ENCODE measurements around the gene WWTR1.

GRCh38 chr3:149621218-149622005 is 36.4 kb downstream of the WWTR1 start:
- TF ChIP-seq EZH2 (IDR thresholded peaks at IDR 0.05; ENCODE audit: low read length), result no peak
- TF ChIP-seq CTCF (optimal IDR thresholded peaks at IDR 0.05 in 1 of 3, IDR thresholded peaks at IDR 0.05 in 1 of 3, conservative IDR thresholded peaks at IDR 0.05 in 1 of 3; ENCODE audit: extremely low read depth in 1 of 3, insufficient read depth in 2 of 3, low read length in 3 of 3), result no peak
